ENCODE results near the gene IMMP2L. TPM values are rescaled to one million over a fixed set of nuclear protein-coding genes. Genes with fewer than 3 reads are reported as not detected.

IMMP2L gene
- total RNA-seq, 2 donors from 2014 or later = 10.5 to 17.4 TPM

- H3K4me1 ChIP-seq = no peaks in the 10 kb centered on the region
- no peak for TF ChIP-seq CTCF (IDR thresholded peaks at IDR 0.05)
- no peak for TF ChIP-seq POLR2A (IDR thresholded peaks at IDR 0.05)
- no peak overlapping the region for H3K4me3 ChIP-seq
- no peaks in the 10 kb centered on the region for H3K9me3 ChIP-seq
- H3K36me3 ChIP-seq (replicated peaks in 1 of 2; ENCODE audit: insufficient read depth in 1 of 2, low read depth in 2 of 2) = no peaks in the 10 kb centered on the region
- no peaks in the 10 kb centered on the region for H3K27me3 ChIP-seq
- 75 to 81% methylated on average over 1 of the region's 1 CpG for WGBS, 2 donors
- DNase-seq (no peak), ATAC-seq (no peak)
- intact Hi-C loops (cut with DNase I) = no loop called here
- no peak overlapping the region for H3K27ac ChIP-seq
Measured at GRCh38 chr7:111132833-111133232, 429.5 kb downstream of the IMMP2L start.

DNA sequence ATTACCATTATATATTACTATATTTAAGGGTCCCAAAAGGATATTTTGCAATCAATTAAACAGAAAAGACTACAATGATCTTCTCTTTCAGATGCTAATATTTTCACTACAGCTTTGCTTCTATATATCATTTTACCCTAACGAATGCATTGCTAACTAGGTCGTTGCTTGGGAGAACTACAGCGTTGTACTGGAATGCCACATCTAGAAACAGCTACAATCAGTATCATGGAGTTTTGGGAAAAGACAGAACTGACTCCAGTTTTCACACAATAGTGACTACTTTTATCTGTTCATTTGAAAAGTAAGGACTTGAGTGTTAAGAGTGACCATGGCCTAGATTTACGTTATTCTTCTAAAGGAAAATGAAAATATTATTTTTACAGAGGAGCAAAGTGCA is 432.9 kb downstream of the IMMP2L start:
- Histone ChIP-seq H3K27ac (no peak overlapping the region), H3K36me3 (replicated peaks in 1 of 2; ENCODE audit: insufficient read depth in 1 of 2, low read depth in 2 of 2) (no peaks in the 10 kb centered on the region), H3K4me1 (no peaks in the 10 kb centered on the region), H3K4me3 (no peak overlapping the region), H3K27me3 (no peaks in the 10 kb centered on the region), H3K9me3 (no peaks in the 10 kb centered on the region)
- TF ChIP-seq CTCF (IDR thresholded peaks at IDR 0.05) (no peak), POLR2A (IDR thresholded peaks at IDR 0.05) (no peak)
- DNase-seq (no peak), ATAC-seq (no peak)
- intact Hi-C loops (cut with DNase I) = no loop called here
- WGBS, 2 donors = 94 to 96% methylated on average over 4 of the region's 4 CpGs

DNA sequence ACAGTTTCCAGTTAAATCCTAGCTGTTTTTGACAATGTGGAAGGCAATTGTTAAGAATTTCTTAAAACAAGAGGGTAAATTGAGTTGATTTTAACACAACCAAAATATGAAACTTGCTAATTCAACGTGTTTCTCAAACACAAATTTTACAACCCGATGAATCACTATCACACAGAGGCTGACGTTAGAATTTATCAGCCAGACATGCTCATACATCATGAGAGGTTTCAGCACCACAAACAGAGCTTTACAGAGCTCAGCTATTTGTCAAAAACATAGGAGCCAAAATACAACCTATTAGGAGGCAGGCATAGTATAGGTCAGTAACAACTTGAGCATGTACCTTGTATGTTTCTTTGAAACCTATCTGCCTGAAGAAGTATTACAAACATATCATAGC is 435.3 kb downstream of the IMMP2L start:
- 21 to 32% methylated on average over 3 of the region's 3 CpGs for WGBS, 2 donors
- TF ChIP-seq CTCF (IDR thresholded peaks at IDR 0.05) = no peak
- no peak for TF ChIP-seq POLR2A (IDR thresholded peaks at IDR 0.05)
- no peaks in the 10 kb centered on the region for H3K36me3 ChIP-seq (replicated peaks in 1 of 2; ENCODE audit: insufficient read depth in 1 of 2, low read depth in 2 of 2)
- H3K27me3 ChIP-seq = no peaks in the 10 kb centered on the region
- H3K9me3 ChIP-seq = no peaks in the 10 kb centered on the region
- DNase-seq (no peak), ATAC-seq (no peak)
- H3K4me3 ChIP-seq = no peak overlapping the region
- H3K4me1 ChIP-seq = no peaks in the 10 kb centered on the region
- H3K27ac ChIP-seq = no peak overlapping the region
- intact Hi-C loops (cut with DNase I) = no loop called here

DNA sequence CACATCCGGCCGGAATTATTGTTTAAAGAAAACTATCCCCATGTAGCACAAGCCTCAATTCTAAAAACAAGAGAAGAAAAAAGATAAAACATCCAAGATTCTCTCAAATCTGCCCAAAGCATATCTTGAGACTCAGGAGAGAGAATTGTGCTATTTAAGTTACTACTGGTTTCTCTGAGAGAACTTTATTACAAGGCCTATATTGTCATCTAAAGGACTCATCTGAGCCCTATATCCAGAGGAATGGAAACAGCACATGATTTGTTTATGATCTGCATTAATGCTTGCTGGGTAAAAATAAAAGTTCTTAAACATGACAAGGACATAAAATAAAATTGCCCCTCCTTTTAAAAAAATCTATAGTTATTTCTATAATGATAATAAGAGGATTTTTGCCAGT is 446.3 kb downstream of the IMMP2L start:
- H3K27ac ChIP-seq = no peak overlapping the region
- TF ChIP-seq POLR2A (IDR thresholded peaks at IDR 0.05) = no peak
- no peak for TF ChIP-seq CTCF (IDR thresholded peaks at IDR 0.05)
- H3K27me3 ChIP-seq = no peaks in the 10 kb centered on the region
- intact Hi-C loops (cut with DNase I) = no loop called here
- ATAC-seq (no peak), DNase-seq (no peak)
- H3K36me3 ChIP-seq (replicated peaks in 1 of 2; ENCODE audit: insufficient read depth in 1 of 2, low read depth in 2 of 2) = no peaks in the 10 kb centered on the region
- H3K4me1 ChIP-seq = peaks cover 8% of the 10 kb centered on the region
- H3K4me3 ChIP-seq = no peak overlapping the region
- H3K9me3 ChIP-seq = no peaks in the 10 kb centered on the region
- WGBS, 2 donors = 91 to 98% methylated on average over 2 of the region's 2 CpGs

DNA sequence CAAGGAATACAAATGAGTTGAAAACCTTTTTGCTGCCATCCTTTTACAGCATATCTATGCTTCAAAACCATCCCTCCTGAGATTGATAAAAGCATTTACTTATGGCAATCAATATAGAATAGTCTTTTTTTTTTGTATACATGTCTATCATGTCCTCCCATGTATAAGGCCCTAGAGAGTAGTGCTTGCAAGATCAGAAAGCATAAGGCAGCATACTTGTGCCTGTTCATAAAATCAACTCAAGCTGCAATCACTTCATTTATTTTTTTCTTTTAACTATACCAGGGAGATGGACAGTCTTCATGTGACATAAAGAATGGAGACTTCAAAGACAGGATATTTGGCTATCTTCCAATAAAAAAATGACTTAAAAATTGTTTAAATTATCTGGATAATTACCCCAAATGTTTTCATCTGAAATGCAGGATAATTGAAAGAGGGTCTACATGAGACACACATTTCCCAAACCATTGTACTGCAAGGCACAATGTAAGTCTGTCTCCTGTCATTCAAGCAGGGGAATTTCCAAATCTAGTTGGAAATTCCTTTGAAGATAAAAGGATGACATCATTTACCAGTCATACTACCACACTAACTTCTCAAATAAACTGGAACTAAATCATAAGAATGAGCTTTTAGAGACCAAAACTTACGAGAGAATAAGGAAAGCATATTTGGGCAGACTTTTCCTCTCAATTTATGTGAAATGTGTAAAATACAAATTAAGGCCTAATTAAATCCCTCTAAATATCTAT is 448.9 kb downstream of the IMMP2L start:
- Histone ChIP-seq H3K27me3 (no peaks in the 10 kb centered on the region), H3K9me3 (no peaks in the 10 kb centered on the region), H3K27ac (peak overlapping the region in 1 of 4 donors; percentile 26), H3K4me3 (no peak overlapping the region), H3K36me3 (replicated peaks in 1 of 2; ENCODE audit: insufficient read depth in 1 of 2, low read depth in 2 of 2) (no peaks in the 10 kb centered on the region), H3K4me1 (peaks cover 13% of the 10 kb centered on the region)
- no peak for DNase-seq
- WGBS, 2 donors = 67 to 84% methylated on average over 1 of the region's 1 CpG
- ATAC-seq = peak; percentile 55
- TF ChIP-seq POLR2A (IDR thresholded peaks at IDR 0.05) (no peak), CTCF (IDR thresholded peaks at IDR 0.05) (no peak)
- intact Hi-C loops (cut with DNase I) = no loop called here

Data from body of pancreas (tissue), 4 donors.